GM12878 (cell line): ENCODE data around the gene TELO2. TPM values are rescaled to one million over a fixed set of nuclear protein-coding genes. Genes with fewer than 3 reads are reported as not detected.

Experiments
- ATAC-seq: fragments of 200-7000 bp; cut with Tn5 transposase; 3 replicates; pipeline ENCODE4 v1.9.1; 2020; ENCODE audit warnings: mild to moderate bottlenecking, moderate library complexity
- BruUV-seq: library from RNA; stranded (reverse); fragments of 400-500 nt; replicated peaks from 2 replicates; lab custom pipeline; 2021; lab: Mats Ljungman, UMichigan
- CTCF ChIA-PET: fragments of 300-600 bp; sonication (Branson Sonifier 250); formaldehyde crosslinking; extraction: SDS; loops from one replicate; lab custom pipeline; 2021; ENCODE audit warnings: inconsistent platforms; lab: Yijun Ruan, JAX
- POLR2A ChIA-PET: fragments of 350-600 bp; formaldehyde crosslinking; extraction: SDS; loops from one replicate; lab custom pipeline; 2021; ENCODE audit warnings: inconsistent platforms; lab: Charles Lee
- RAD21 ChIA-PET: fragments of 300-600 bp; sonication (Branson Sonifier 250); formaldehyde crosslinking; loops from one replicate; lab custom pipeline; 2023; ENCODE audit warnings: antibody characterized with exemption; ENCODE audit not compliant: unreplicated experiment; lab: Charles Lee
- SMC1A ChIA-PET: fragments of 300-600 bp; sonication (Branson Sonifier 250); formaldehyde crosslinking; loops from one replicate; lab custom pipeline; 2023; ENCODE audit not compliant: unreplicated experiment, uncharacterized antibody; lab: Charles Lee
- DNase-seq: peaks from one replicate; pipeline ENCODE4 v3.0.0-alpha.2; 2011; ENCODE audit warnings: low read depth, low spot score
- FAIRE-seq: peaks from 3 replicates; lab custom pipeline; 2011; peaks lifted over from hg19 to GRCh38; lab: Jason Lieb, UNC
- H2AFZ ChIP-seq: 2 replicates; pipeline ENCODE4 v1.6.0; 2011; ENCODE audit warnings: low read depth, low read length, control low read depth; ENCODE audit not compliant: control insufficient read depth
- H3K27ac ChIP-seq: 2 replicates; pipeline ENCODE4 v1.5.1; 2011; ENCODE audit warnings: control low read depth; ENCODE audit not compliant: control insufficient read depth, insufficient read depth
- H3K27me3 ChIP-seq, 2 experiments: replicated peaks in 1 of 2; 2 replicates each; pipeline versions ENCODE4 v1.6.0 to v1.6.1; 2011; ENCODE audit warnings: low read length in 1 of 2; ENCODE audit not compliant: control insufficient read depth in 2 of 2, insufficient read depth in 2 of 2
- H3K36me3 ChIP-seq, 2 experiments: 2 replicates each; pipeline ENCODE4 v1.5.1; 2011; ENCODE audit warnings: low read length in 1 of 2; ENCODE audit not compliant: control insufficient read depth in 2 of 2, insufficient read depth in 2 of 2
- H3K4me1 ChIP-seq: 2 replicates; pipeline ENCODE4 v1.6.1; 2011; ENCODE audit warnings: mild to moderate bottlenecking, low read length, moderate library complexity, mixed read lengths; ENCODE audit not compliant: control insufficient read depth, insufficient read depth
- H3K4me2 ChIP-seq: 2 replicates; pipeline ENCODE4 v1.6.0; 2011; ENCODE audit warnings: control low read depth; ENCODE audit not compliant: control insufficient read depth, insufficient read depth
- H3K4me3 ChIP-seq: fragments of 200-600 bp; sonication (generic); 2 replicates; pipeline ENCODE4 v1.5.1; 2016
- H3K79me2 ChIP-seq: 2 replicates; pipeline ENCODE4 v1.6.0; 2011; ENCODE audit warnings: low read length; ENCODE audit not compliant: control insufficient read depth, insufficient read depth
- H3K9ac ChIP-seq: 2 replicates; pipeline ENCODE4 v1.8.0; 2011; ENCODE audit warnings: low read length, control low read depth, mixed read lengths; ENCODE audit not compliant: control insufficient read depth, insufficient read depth
- H3K9me3 ChIP-seq: replicated peaks from 3 replicates; pipeline ENCODE4 v1.5.1; 2011; ENCODE audit warnings: mild to moderate bottlenecking, low read length; ENCODE audit not compliant: control insufficient read depth, insufficient read depth
- H4K20me1 ChIP-seq: 2 replicates; pipeline ENCODE4 v1.6.0; 2011; ENCODE audit not compliant: control insufficient read depth, insufficient read depth
- ASH2L ChIP-seq: fragments of 300-600, 200-600 bp; sonication (generic); IDR thresholded peaks from 2 replicates; pipeline ENCODE4 v1.6.1; 2017; ENCODE audit warnings: low read depth, mild to moderate bottlenecking, borderline replicate concordance
- ATF3 ChIP-seq: IDR thresholded peaks from 2 replicates; pipeline ENCODE4 v1.6.1; 2011; ENCODE audit warnings: low read depth, mild to moderate bottlenecking, low read length, moderate library complexity, borderline replicate concordance; ENCODE audit errors: extremely low read depth
- CBFB ChIP-seq: IDR thresholded peaks from 2 replicates; pipeline ENCODE4 v1.6.1; 2016; ENCODE audit warnings: antibody characterized with exemption, low read depth
- EED ChIP-seq: sonication (generic); IDR thresholded peaks from 2 replicates; pipeline ENCODE4 v1.6.1; 2016; ENCODE audit warnings: antibody characterized with exemption, low read depth
- FOXM1 ChIP-seq: IDR thresholded peaks from 2 replicates; pipeline ENCODE4 v1.6.1; 2012; ENCODE audit warnings: low read depth, mild to moderate bottlenecking, inconsistent platforms, low read length, moderate library complexity
- MAX ChIP-seq: IDR thresholded peaks from 2 replicates; pipeline ENCODE4 v1.6.1; 2012; ENCODE audit warnings: low read depth, low read length, improper control_type of control experiment
- MTA3 ChIP-seq: IDR thresholded peaks from 2 replicates; pipeline ENCODE4 v1.6.1; 2012; ENCODE audit warnings: low read length, inconsistent platforms, borderline replicate concordance
- NR2F1 ChIP-seq: fragments of 450-650 bp; conservative IDR thresholded peaks from 2 replicates; pipeline ENCODE4 v1.6.1; 2017; ENCODE audit warnings: mild to moderate bottlenecking
- POLR2AphosphoS5 ChIP-seq: IDR thresholded peaks from 2 replicates; pipeline ENCODE4 v1.6.1; 2011; ENCODE audit warnings: mild to moderate bottlenecking, low read length, inconsistent platforms
- RAD51 ChIP-seq: fragments of 450-650 bp; IDR thresholded peaks from 2 replicates; pipeline ENCODE4 v1.6.1; 2016; ENCODE audit warnings: moderate library complexity, mild to moderate bottlenecking, inconsistent platforms
- STAT3 ChIP-seq: IDR thresholded peaks from 2 replicates; pipeline ENCODE4 v1.6.1; 2011; ENCODE audit warnings: low read depth, low read length, improper control_type of control experiment
- TBL1XR1 ChIP-seq: IDR thresholded peaks from 2 replicates; pipeline ENCODE4 v1.6.1; 2012; ENCODE audit warnings: low read depth, low read length, improper control_type of control experiment
- TCF12 ChIP-seq: IDR thresholded peaks from 2 replicates; pipeline ENCODE4 v1.6.1; 2011; ENCODE audit warnings: low read depth, mild to moderate bottlenecking, low read length
- YBX1 ChIP-seq: fragments of 450-650 bp; IDR thresholded peaks from 2 replicates; pipeline ENCODE4 v1.6.1; 2016; ENCODE audit warnings: antibody characterized with exemption
- ZBED1 ChIP-seq: IDR thresholded peaks from 2 replicates; pipeline ENCODE4 v1.6.1; 2016; ENCODE audit warnings: borderline replicate concordance
- ZNF592 ChIP-seq: fragments of 450-650 bp; IDR thresholded peaks from 2 replicates; pipeline ENCODE4 v1.6.1; 2017; ENCODE audit warnings: mild to moderate bottlenecking, moderate library complexity
- WGBS: methylation state at CpG from one replicate; pipeline ENCODE4 v1.1.6; 2016; ENCODE audit warnings: low lambda C conversion rate; ENCODE audit not compliant: insufficient replicate concordance, insufficient coverage; ENCODE audit errors: missing lambda C conversion rate; 5-methylcytosine and 5-hydroxymethylcytosine counted together
- in situ Hi-C: fragments of 300-500 bp; cut with MboI; formaldehyde crosslinking; loops from 9 replicates; pipeline ENCODE4 v1.14.3; 2018; ENCODE audit warnings: mixed read lengths
- intact Hi-C: fragments of 100-400 bp; cut with micrococcal nuclease; formaldehyde crosslinking; loops from one replicate; pipeline ENCODE4 v1.14.2; 2022; ENCODE audit not compliant: unreplicated experiment
- polyA plus RNA-seq, 11 experiments: library from polyadenylated mRNA; depleted of rRNA in 4 of 11; unstranded in 6 of 11; stranded (reverse) in 5 of 11; fragments of >200 nt; fragmentation: Nextera tagmentation in 4 of 11; fragmentation: Illumina TruSeq in 1 of 11; extraction: Ambion mirVana in 4 of 11; extraction: Trizol in 1 of 11; gene quantifications; 1 replicate in 1 of 11; 2 replicates in 10 of 11; pipeline versions ENCODE4 v1.2.1 to v1.2.3, GENCODE V29; 2011 to 2016; ENCODE audit warnings: inconsistent platforms in 2 of 11, missing spikeins in 2 of 11, low read depth in 1 of 11
- total RNA-seq, 4 experiments: library from RNA; depleted of rRNA in 3 of 4; stranded (reverse); fragments of >200 nt in 3 of 4; fragmentation: Illumina TruSeq in 1 of 4; extraction: Trizol in 1 of 4; gene quantifications; 2 replicates each; pipeline versions ENCODE4 v1.2.1 to v1.2.3, GENCODE V29; 2013 to 2021

The TELO2 gene
- total and polyA plus RNA-seq, 10 of the 15 experiments (the other 5 are each of a cell fraction or from before 2014, with no cell fraction given) = 0.55 to 72.8 (median 18.6) TPM

GRCh38 chr16:1464196-1464893 is 28.8 kb upstream of the TELO2 start:
- H3K27me3 ChIP-seq = no peaks in the 10 kb centered on the region
- H3K27ac ChIP-seq = no peak overlapping the region
- peaks cover 0 to 10% of the 10 kb centered on the region in 2 experiments; a peak in 2 of 4 replicates for H3K36me3 ChIP-seq
- no peaks in the 10 kb centered on the region for H3K9me3 ChIP-seq
- H3K9ac ChIP-seq = no peak overlapping the region
- FAIRE-seq (no peak), DNase-seq (no peak), ATAC-seq (no peak)
- ChIA-PET CTCF (interaction anchor here (0.6 kb wide), 1 partner anchor 493 kb away, joined by 4 read pairs; no protein-coding TSS in a partner anchor), SMC1A (interaction anchor here (0.9 kb wide), 1 partner anchor 101 kb away, joined by 4 read pairs; no protein-coding TSS in a partner anchor), POLR2A (no interaction called here), RAD21 (no interaction called here)
- no peak overlapping the region for H3K4me2 ChIP-seq
- in situ Hi-C loops = no loop called here
- no TSS peak for BruUV-seq
- no peaks in the 10 kb centered on the region for H3K4me1 ChIP-seq
- H2AFZ ChIP-seq = no peak overlapping the region
- H3K4me3 ChIP-seq = no peak overlapping the region
- TF ChIP-seq YBX1 (no peak), NR2F1 (no peak), ATF3 (no peak), FOXM1 (no peak), ZBED1 (no peak), MTA3 (no peak), EED (no peak), RAD51 (no peak), ZNF592 (no peak), MAX (no peak), POLR2AphosphoS5 (no peak), TCF12 (no peak), ASH2L (no peak), CBFB (no peak), TBL1XR1 (no peak), STAT3 (no peak)
- intact Hi-C loops = no loop called here
- peaks cover 14% of the 10 kb centered on the region for H3K79me2 ChIP-seq
- 86% methylated on average over 31 of the region's 41 CpGs for WGBS
- no peaks in the 10 kb centered on the region for H4K20me1 ChIP-seq
